PC-3 (cell line): ENCODE measurements around the gene KRTAP10-7.
"Not testable (repeated sequence)": the region's sequence is repeated elsewhere in the genome, so short reads cannot be mapped to it uniquely, and the experiment has no call there.

Source experiments
- CTCF ChIP-seq: fragments of 300-600 bp; sonication (generic); conservative IDR thresholded peaks from 2 replicates; pipeline ENCODE4 v1.5.1; 2017; ENCODE audit warnings: antibody characterized with exemption, low read depth, mild to moderate bottlenecking, low read length
- EZH2 ChIP-seq: fragments of 300-600 bp; sonication (generic); IDR thresholded peaks from one replicate; pipeline ENCODE4 v1.6.1; 2017; ENCODE audit warnings: antibody characterized with exemption, mild to moderate bottlenecking, low read length; ENCODE audit not compliant: unreplicated experiment
- EZH2phosphoT487 ChIP-seq: fragments of 300-600 bp; sonication (generic); IDR thresholded peaks from 2 replicates; pipeline ENCODE4 v1.6.1; 2018; ENCODE audit warnings: mild to moderate bottlenecking, antibody characterized with exemption, low read length, borderline replicate concordance

DNA sequence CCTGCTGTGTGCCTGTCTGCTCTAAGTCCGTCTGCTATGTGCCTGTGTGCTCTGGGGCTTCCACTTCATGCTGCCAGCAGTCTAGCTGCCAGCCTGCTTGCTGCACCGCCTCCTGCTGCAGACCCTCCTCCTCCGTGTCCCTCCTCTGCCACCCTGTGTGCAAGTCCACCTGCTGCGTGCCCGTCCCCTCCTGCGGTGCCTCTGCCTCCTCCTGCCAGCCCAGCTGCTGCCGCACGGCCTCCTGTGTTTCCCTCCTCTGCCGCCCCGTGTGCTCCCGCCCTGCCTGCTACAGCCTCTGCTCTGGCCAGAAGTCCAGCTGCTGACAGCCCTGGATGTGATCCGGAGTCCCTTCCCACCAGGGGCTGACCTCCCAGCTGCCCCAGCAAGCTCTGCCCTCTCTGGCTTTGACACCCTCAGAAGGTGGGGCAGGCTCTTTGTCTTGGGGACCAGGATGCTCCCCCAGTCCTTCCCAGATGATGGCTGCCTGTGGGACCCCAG is 37.5 kb downstream of the KRTAP10-7 start:
- not testable (repeated sequence) for TF ChIP-seq CTCF, EZH2, EZH2phosphoT487
